Measurements from ENCODE around the gene TSFM.
A peak's percentile ranks its signal among the peaks of the same experiment; 100 is the strongest.

The TSFM gene

GRCh38 chr12:57754411-57755193, 28.0 kb upstream of the TSFM start, which contains the start of gene MARCHF9:
Gene MARCHF9 (plus strand): TSS chr12:57755103. CDS start chr12:57755529, 426 bp downstream.
- TF ChIP-seq CTCF (IDR thresholded peaks at IDR 0.05; ENCODE audit: low read depth, low read length): no peak
- peak within 1 kb of the TSS; percentile 60 for H3K4me3 ChIP-seq (ENCODE audit: low read depth, low read length)

DNA sequence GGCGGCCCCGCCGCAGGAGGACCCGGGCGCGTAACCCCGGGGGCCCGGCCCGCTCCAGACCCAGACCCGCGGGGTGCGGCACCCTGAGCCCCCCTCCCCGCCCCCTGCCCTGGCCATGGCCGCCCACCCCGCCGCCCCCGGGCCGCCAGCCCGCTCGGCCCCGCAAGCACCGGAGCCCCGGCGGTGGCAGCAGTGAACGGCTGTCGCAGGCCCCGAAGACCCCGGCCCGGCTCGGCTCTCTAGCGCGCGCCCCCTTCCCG, 27.5 kb upstream of the TSFM start:
- H3K4me3 ChIP-seq (ENCODE audit: low read depth, low read length): peak overlapping the region; percentile 60
- no peak for TF ChIP-seq CTCF (IDR thresholded peaks at IDR 0.05; ENCODE audit: low read depth, low read length)

DNA sequence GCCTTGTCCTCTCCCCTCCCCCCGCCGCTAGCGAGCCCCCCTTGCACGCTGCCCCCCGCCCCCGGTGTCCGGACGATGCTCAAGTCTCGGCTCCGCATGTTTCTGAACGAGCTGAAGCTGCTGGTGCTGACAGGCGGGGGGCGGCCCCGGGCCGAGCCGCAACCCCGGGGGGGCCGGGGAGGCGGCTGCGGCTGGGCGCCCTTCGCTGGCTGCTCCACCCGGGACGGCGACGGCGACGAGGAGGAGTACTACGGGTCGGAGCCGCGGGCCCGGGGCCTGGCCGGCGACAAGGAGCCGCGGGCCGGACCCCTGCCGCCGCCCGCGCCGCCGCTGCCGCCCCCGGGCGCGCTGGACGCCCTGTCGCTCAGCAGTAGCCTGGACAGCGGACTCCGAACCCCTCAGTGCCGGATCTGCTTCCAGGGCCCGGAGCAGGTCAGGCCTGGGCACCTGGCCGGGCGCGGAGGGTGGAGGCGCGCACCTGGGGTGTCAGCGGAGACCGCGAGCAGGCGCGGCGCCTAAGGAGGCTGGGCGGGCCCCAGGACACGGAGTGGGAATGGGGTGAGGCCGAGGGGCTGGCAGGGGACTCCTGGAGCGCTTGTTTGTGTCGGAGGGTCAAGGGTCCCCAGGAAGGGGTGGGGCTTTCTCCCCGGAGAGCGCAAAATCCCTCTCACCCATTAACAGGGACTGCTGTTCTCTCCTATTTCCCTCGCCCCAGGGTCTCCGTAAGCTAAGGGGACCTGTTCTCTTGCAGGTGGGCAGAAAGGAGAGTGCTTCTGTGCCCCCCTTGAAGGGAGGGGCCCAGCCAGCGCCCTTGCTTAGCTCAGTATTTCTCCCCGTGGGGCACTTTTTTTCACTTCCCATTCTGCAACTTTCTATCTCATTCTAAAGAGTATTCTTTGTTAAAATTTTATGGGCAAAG, 26.9 kb upstream of the TSFM start:
- no peak for TF ChIP-seq CTCF (IDR thresholded peaks at IDR 0.05; ENCODE audit: low read depth, low read length)
- H3K4me3 ChIP-seq (ENCODE audit: low read depth, low read length): peak overlapping the region; percentile 60

- peak; percentile 65 for TF ChIP-seq CTCF (IDR thresholded peaks at IDR 0.05; ENCODE audit: low read depth, low read length)
- H3K4me3 ChIP-seq (ENCODE audit: low read depth, low read length): peak overlapping the region; percentile 60
Measured at GRCh38 chr12:57756406-57757341, 25.9 kb upstream of the TSFM start.

GRCh38 chr12:57757771-57758170, 24.8 kb upstream of the TSFM start:
- no peak for TF ChIP-seq CTCF (IDR thresholded peaks at IDR 0.05; ENCODE audit: low read depth, low read length)
- no peak overlapping the region for H3K4me3 ChIP-seq (ENCODE audit: low read depth, low read length)

DNA sequence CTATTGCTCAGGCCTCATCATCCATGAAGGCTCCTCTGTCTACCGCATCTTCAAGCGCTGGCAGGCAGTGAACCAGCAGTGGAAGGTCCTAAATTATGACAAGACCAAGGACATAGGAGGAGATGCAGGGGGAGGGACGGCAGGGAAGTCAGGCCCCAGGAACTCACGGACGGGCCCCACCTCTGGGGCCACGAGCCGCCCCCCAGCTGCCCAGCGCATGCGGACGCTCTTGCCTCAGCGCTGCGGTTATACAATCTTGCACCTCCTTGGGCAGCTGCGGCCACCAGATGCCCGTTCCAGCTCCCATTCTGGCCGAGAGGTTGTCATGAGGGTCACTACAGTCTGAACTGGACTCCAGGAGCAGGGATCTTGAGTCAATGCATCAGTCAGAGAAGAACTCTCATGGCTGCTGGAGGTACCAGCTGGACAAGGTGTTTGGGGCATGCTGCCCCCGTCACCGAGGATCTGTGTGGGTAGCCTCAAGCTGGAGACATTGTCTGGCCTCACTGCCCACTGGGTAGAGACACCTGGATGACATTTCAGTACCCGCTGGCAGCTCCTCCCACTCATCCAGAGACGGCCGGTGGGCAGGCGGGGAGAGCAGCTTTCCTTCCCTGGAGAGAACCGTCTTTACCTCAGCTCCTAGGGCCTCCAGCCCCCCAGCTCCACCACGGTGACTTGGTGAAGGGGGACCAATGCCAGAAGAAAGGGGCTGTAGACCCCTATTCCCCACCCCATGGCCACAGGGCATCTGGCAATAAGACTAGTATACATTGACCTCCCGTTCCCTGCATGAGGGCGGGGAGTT, 23.8 kb upstream of the TSFM start:
- TF ChIP-seq CTCF (IDR thresholded peaks at IDR 0.05; ENCODE audit: low read depth, low read length): no peak
- H3K4me3 ChIP-seq (ENCODE audit: low read depth, low read length): no peak overlapping the region
